ENCODE data around the gene ERAS. TPM values are rescaled to one million over a fixed set of nuclear protein-coding genes. Genes with fewer than 3 reads are reported as not detected.

ERAS gene
- total RNA-seq, result under 1 TPM in 1 of 2 donors, not detected in 1; 0.32 TPM

- intact Hi-C loops (cut with DNase I), result no loop called here
- H3K9ac ChIP-seq (ENCODE audit: low read depth in 2 of 2, low read length in 2 of 2), result no peak within 1 kb of the TSS
- no peak within 1 kb of the TSS for H3K27ac ChIP-seq
- TF ChIP-seq CTCF (IDR thresholded peaks at IDR 0.05), result no peak
- no peaks in the 10 kb centered on the region for H3K36me3 ChIP-seq
- H3K4me1 ChIP-seq, result no peaks in the 10 kb centered on the region
- DNase-seq, result no peak
- peaks cover 4% of the 10 kb centered on the region for H3K27me3 ChIP-seq
- H3K4me3 ChIP-seq, result no peak within 1 kb of the TSS
- no peaks in the 10 kb centered on the region for H3K9me3 ChIP-seq
These were observed at the start of gene ERAS for GRCh38 chrX:48826135-48826875. ERAS (plus strand) TSS chrX:48826513; CDS start chrX:48829124, 2,611 bp downstream.

- H3K27me3 ChIP-seq, result no peaks in the 10 kb centered on the region
These were observed 49.4 kb upstream of the ERAS start for GRCh38 chrX:48776818-48777439.

GRCh38 chrX:48779399-48779798 is 46.9 kb upstream of the ERAS start:
- intact Hi-C loops (cut with DNase I), result no loop called here
- H3K36me3 ChIP-seq, result no peaks in the 10 kb centered on the region
- H3K9ac ChIP-seq (ENCODE audit: low read depth in 2 of 2, low read length in 2 of 2), result no peak overlapping the region
- H3K9me3 ChIP-seq, result no peaks in the 10 kb centered on the region
- no peak for DNase-seq
- H3K4me1 ChIP-seq, result no peaks in the 10 kb centered on the region
- no peaks in the 10 kb centered on the region for H3K27me3 ChIP-seq
- no peak overlapping the region for H3K27ac ChIP-seq
- H3K4me3 ChIP-seq, result no peak overlapping the region
- TF ChIP-seq CTCF (IDR thresholded peaks at IDR 0.05), result no peak

More at GRCh38 chrX:48776818-48777439, 49.4 kb upstream of the ERAS start:
- intact Hi-C loops (cut with DNase I), result no loop called here
- no peak for TF ChIP-seq CTCF (IDR thresholded peaks at IDR 0.05)
- DNase-seq, result no peak
- Histone ChIP-seq H3K4me1 (no peaks in the 10 kb centered on the region), H3K36me3 (no peaks in the 10 kb centered on the region), H3K4me3 (no peak overlapping the region), H3K9ac (ENCODE audit: low read depth in 2 of 2, low read length in 2 of 2) (no peak overlapping the region), H3K9me3 (no peaks in the 10 kb centered on the region), H3K27ac (no peak overlapping the region)

- no peak overlapping the region for H3K27ac ChIP-seq
- no peaks in the 10 kb centered on the region for H3K36me3 ChIP-seq
- H3K9me3 ChIP-seq, result no peaks in the 10 kb centered on the region
- H3K4me1 ChIP-seq, result no peaks in the 10 kb centered on the region
- no peak for DNase-seq
- H3K9ac ChIP-seq (ENCODE audit: low read depth in 2 of 2, low read length in 2 of 2), result no peak overlapping the region
- intact Hi-C loops (cut with DNase I), result no loop called here
- no peak for TF ChIP-seq CTCF (IDR thresholded peaks at IDR 0.05)
- no peak overlapping the region for H3K4me3 ChIP-seq
- no peaks in the 10 kb centered on the region for H3K27me3 ChIP-seq
These were observed 44.6 kb upstream of the ERAS start for GRCh38 chrX:48781705-48782104.

- intact Hi-C loops (cut with DNase I), result no loop called here
- Histone ChIP-seq H3K27me3 (no peaks in the 10 kb centered on the region), H3K36me3 (no peaks in the 10 kb centered on the region)
These were observed 44.1 kb upstream of the ERAS start for GRCh38 chrX:48782216-48782615.

More at GRCh38 chrX:48782216-48782615, 44.1 kb upstream of the ERAS start:
- DNase-seq, result no peak
- no peak overlapping the region for H3K27ac ChIP-seq
- H3K9me3 ChIP-seq, result no peaks in the 10 kb centered on the region
- H3K4me3 ChIP-seq, result no peak overlapping the region
- no peak for TF ChIP-seq CTCF (IDR thresholded peaks at IDR 0.05)
- no peaks in the 10 kb centered on the region for H3K4me1 ChIP-seq
- no peak overlapping the region for H3K9ac ChIP-seq (ENCODE audit: low read depth in 2 of 2, low read length in 2 of 2)

Data from colonic mucosa (tissue), 4 donors.